ACC112 (cell line): Measurements from ENCODE around the gene ASPHD2.
"Not testable (repeated sequence)": the region's sequence is repeated elsewhere in the genome, so short reads cannot be mapped to it uniquely, and the experiment has no call there.

Experiments used
- H2AFZ ChIP-seq: fragments of 200-600 bp; sonication (generic); one replicate; pipeline ENCODE4 v1.6.0; 2017; ENCODE audit warnings: antibody characterized with exemption, low read length; ENCODE audit not compliant: unreplicated experiment
- H3K27ac ChIP-seq: fragments of 200-600 bp; sonication (generic); 2 replicates; pipeline ENCODE4 v1.5.1; 2014; ENCODE audit warnings: low read depth, mild to moderate bottlenecking, antibody characterized with exemption, low read length, moderate library complexity
- H3K27me3 ChIP-seq: fragments of 200-600 bp; sonication (generic); 2 replicates; pipeline ENCODE4 v1.6.1; 2014; ENCODE audit warnings: mild to moderate bottlenecking, antibody characterized with exemption, low read length, moderate library complexity, mixed read lengths; ENCODE audit not compliant: insufficient read depth
- H3K36me3 ChIP-seq: fragments of 200-600 bp; sonication (generic); 2 replicates; pipeline ENCODE4 v1.6.1; 2016; ENCODE audit warnings: mild to moderate bottlenecking, antibody characterized with exemption, low read length, moderate library complexity, mixed read lengths; ENCODE audit not compliant: insufficient read depth
- H3K4me1 ChIP-seq: fragments of 200-600 bp; sonication (generic); one replicate; pipeline ENCODE4 v1.6.1; 2016; ENCODE audit warnings: low read length, mixed read lengths; ENCODE audit not compliant: insufficient read depth, unreplicated experiment, control insufficient read depth
- H3K4me3 ChIP-seq: fragments of 200-600 bp; sonication (generic); 2 replicates; pipeline ENCODE4 v1.5.1; 2014; ENCODE audit warnings: mild to moderate bottlenecking, low read depth, low read length
- H3K79me2 ChIP-seq: fragments of 200-600 bp; sonication (generic); one replicate; pipeline ENCODE4 v1.6.0; 2016; ENCODE audit warnings: low read length; ENCODE audit not compliant: control insufficient read depth, unreplicated experiment, insufficient read depth

ASPHD2 gene

GRCh38 chr22:26436903-26437515, 7.9 kb downstream of the ASPHD2 start:
- Histone ChIP-seq H3K27me3 (no peaks in the 10 kb centered on the region), H3K4me3 (no peak overlapping the region), H3K4me1 (no peaks in the 10 kb centered on the region), H2AFZ (no peak overlapping the region), H3K79me2 (no peaks in the 10 kb centered on the region), H3K36me3 (no peaks in the 10 kb centered on the region), H3K27ac (no peak overlapping the region)

DNA sequence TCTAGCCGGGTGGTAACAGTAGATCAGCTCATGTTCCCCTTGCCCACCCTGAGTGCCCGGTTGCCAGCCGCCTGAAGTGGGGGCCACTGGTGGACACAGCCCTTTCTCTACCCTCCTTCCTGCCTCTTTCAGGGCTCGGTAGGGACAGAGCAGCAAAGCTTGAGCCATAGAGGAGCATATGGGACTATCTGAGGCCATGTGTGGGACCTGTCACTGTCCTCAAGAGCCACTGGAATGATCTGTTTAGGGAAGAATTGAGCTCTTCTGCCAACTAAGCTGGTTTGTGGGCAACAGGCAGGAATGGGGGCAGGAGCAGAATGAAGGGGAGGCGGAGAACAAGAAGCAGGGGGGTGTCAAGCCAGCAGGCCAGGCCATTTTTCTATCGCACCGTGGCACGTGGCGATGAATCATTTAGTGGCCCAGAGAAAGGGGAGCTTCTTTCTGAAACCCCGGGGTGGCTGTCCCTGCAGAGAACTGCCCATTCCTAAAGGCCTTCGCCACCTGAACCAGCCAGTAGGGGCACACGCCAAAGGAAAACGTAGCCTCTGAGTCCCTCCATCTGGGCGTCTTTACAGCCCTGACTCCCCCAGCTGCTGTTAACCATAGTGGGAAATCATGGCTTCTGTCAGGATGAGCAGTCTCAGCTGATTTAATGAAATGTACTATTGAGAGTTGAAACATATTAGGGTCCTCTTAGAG, 8.8 kb downstream of the ASPHD2 start:
- no peak overlapping the region for H3K4me3 ChIP-seq
- H3K27ac ChIP-seq = no peak overlapping the region
- H3K79me2 ChIP-seq = no peaks in the 10 kb centered on the region
- H2AFZ ChIP-seq = no peak overlapping the region
- H3K4me1 ChIP-seq = no peaks in the 10 kb centered on the region
- no peaks in the 10 kb centered on the region for H3K27me3 ChIP-seq
- H3K36me3 ChIP-seq = no peaks in the 10 kb centered on the region

DNA sequence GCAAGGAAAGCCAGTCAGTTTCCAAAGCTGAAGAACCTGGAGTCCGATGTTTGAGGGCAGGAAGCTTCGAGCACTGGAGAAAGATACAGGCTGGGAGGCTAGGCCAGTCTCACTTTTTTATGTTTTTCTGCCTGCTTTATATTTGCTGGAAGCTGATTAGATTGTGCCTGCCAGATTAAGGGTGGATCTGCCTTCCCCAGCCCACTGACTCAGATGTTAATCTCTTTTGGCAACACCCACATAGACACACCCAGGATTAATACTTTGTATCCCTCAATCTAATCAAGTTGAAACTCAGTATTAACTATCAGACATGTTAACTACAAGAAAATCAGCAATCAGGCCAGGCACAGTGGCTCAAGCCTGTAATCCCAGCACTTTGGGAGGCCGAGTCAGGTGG, 9.7 kb downstream of the ASPHD2 start:
- not testable (repeated sequence) for H3K27me3 ChIP-seq, H3K79me2 ChIP-seq, H3K27ac ChIP-seq, H2AFZ ChIP-seq, H3K36me3 ChIP-seq, H3K4me3 ChIP-seq, H3K4me1 ChIP-seq

DNA sequence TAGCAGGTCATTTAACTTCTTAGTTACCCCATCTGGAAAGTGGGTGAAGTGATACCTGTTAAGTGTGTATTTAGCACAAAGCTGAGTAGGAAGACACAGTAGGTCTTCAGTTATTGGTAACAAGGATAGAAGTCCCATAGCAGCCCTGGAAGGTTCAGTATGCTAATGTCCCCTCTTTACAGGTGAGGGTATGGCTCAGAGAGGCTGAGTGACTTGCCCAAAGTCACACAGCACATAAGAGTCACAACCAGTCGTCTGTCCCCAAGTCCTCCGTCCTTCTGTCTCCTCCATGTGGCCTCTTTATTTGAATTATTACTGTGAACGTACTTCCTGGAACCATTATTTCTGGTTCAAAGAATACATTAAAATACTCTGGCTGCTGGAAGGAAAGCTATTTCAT, 10.5 kb downstream of the ASPHD2 start:
- no peaks in the 10 kb centered on the region for H3K27me3 ChIP-seq
- H3K27ac ChIP-seq = no peak overlapping the region
- no peak overlapping the region for H3K4me3 ChIP-seq
- H2AFZ ChIP-seq = no peak overlapping the region
- H3K79me2 ChIP-seq = no peaks in the 10 kb centered on the region
- no peaks in the 10 kb centered on the region for H3K36me3 ChIP-seq
- H3K4me1 ChIP-seq = no peaks in the 10 kb centered on the region

GRCh38 chr22:26442086-26442756, 13.2 kb downstream of the ASPHD2 start:
- Histone ChIP-seq H3K4me1 (no peaks in the 10 kb centered on the region), H3K79me2 (no peaks in the 10 kb centered on the region), H2AFZ (no peak overlapping the region), H3K27me3 (no peaks in the 10 kb centered on the region), H3K4me3 (no peak overlapping the region), H3K27ac (no peak overlapping the region), H3K36me3 (no peaks in the 10 kb centered on the region)

DNA sequence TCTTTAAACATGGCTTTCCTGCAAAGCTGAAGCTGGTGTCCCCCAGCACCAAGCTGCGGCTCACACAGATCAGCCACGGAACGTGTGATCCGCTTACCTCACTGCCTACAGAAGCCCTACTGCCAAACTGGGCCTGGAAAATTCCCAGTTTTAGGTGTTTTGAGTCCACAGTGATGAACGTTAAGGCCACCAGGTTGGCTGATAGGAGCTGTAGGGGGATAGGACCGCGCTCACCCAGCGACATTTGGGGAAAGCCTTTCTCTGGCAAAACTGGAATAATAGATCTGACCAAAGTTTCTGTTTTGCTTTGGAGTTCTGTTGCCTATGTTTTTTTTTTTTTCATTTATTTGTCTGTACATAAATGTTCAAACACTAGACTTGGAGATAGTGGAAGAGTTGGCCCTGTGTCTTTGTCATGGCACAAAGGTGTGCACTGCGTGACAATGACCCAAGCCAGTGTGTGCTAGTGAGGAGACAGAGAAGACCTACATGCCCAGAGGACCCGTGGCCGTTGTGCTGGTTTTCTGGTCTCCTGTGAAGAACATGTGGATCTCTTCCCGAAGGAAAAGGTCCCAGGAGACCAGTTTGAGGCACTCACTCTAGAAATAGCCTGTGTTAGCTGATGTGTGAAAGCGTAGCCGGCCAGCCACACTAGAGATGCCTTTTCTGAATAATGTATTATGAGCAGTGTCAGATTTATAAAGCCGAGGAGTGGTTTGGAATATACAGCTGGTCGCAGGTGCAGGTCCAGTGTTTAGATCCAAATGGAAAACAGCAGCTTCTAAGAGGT, 15.0 kb downstream of the ASPHD2 start:
- Histone ChIP-seq H3K27ac (no peak overlapping the region), H2AFZ (no peak overlapping the region), H3K4me3 (no peak overlapping the region), H3K36me3 (no peaks in the 10 kb centered on the region), H3K79me2 (no peaks in the 10 kb centered on the region), H3K27me3 (no peaks in the 10 kb centered on the region), H3K4me1 (no peaks in the 10 kb centered on the region)

- Histone ChIP-seq H3K36me3 (no peaks in the 10 kb centered on the region), H3K27ac (no peak overlapping the region), H3K4me3 (no peak overlapping the region), H3K4me1 (no peaks in the 10 kb centered on the region), H2AFZ (no peak overlapping the region), H3K27me3 (no peaks in the 10 kb centered on the region), H3K79me2 (no peaks in the 10 kb centered on the region)
Observed at GRCh38 chr22:26444777-26445176, 15.7 kb downstream of the ASPHD2 start.

DNA sequence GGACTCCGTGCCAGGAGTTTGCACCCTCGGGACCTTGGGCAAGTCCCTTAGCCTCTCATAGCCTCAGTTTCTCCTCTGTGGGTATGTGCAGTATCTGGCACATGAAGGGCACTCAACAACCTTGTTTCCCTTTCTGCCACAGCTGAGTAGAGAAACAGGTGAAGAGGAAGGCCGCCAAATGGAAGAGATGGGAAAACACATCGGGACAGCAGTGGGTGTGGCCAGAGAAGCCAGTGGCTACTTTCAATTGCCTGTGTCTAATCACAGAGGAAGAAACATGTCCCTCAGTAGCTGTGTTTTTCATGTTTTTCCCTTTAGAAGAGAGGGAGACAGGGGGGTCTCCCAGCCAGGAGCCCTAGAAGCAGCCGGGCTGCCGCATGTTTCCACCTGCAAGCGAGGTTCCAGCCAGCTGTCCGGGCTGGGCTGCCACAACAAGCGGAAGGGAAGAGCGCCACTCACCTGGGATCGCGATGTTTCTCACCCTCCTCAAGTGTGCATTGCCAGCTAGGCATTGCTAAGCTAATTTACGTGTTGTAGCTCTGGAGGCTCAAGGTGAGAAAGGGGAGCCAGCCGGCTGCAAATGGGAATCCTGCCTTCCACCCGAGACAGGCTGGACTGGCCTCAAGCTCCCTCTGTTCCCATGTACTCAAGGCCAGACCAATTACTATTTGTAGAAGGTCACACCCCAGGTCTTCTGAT, 16.7 kb downstream of the ASPHD2 start:
- Histone ChIP-seq H3K36me3 (no peaks in the 10 kb centered on the region), H3K27me3 (no peaks in the 10 kb centered on the region), H3K4me3 (no peak overlapping the region), H3K4me1 (no peaks in the 10 kb centered on the region), H3K79me2 (no peaks in the 10 kb centered on the region), H3K27ac (no peak overlapping the region), H2AFZ (no peak overlapping the region)

- Histone ChIP-seq H3K79me2 (no peaks in the 10 kb centered on the region), H3K4me3 (no peak overlapping the region)
Observed at GRCh38 chr22:26446808-26447515, 17.9 kb downstream of the ASPHD2 start.

More at GRCh38 chr22:26446808-26447515, 17.9 kb downstream of the ASPHD2 start:
- Histone ChIP-seq H3K36me3 (no peaks in the 10 kb centered on the region), H3K27ac (no peak overlapping the region), H2AFZ (no peak overlapping the region), H3K27me3 (no peaks in the 10 kb centered on the region), H3K4me1 (no peaks in the 10 kb centered on the region)
